ENCODE results near the gene MT1G.
"Not testable (repeated sequence)": the region's sequence is repeated elsewhere in the genome, so short reads cannot be mapped to it uniquely, and the experiment has no call there.

Gene MT1G

DNA sequence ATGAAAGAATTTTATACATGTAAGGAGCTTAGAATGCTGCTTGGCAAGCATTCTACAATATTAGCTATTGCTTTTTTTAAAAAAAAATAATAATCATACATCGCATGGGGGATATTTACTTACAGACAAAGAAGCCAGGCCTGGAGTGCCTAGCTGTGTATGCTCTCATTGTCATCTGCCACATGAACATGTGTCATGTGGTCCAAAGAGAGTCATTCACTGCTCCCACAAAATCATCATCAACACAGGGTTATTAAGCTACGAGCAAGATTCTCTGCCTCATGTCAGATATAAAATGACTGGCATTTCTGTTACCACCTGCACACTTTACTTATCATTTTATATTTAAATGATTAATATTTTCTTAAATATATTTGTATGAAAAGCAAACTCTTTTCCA is 44.2 kb downstream of the MT1G start:
- Histone ChIP-seq H3K9me3 (ENCODE audit: severe bottlenecking) (no peaks in the 10 kb centered on the region), H3K36me3 (ENCODE audit: low read depth) (peaks cover 11% of the 10 kb centered on the region), H3K4me1 (ENCODE audit: insufficient read depth, poor library complexity, severe bottlenecking) (peaks cover 5% of the 10 kb centered on the region), H3K27ac (ENCODE audit: poor library complexity, severe bottlenecking) (no peak overlapping the region), H3K27me3 (ENCODE audit: insufficient read depth, poor library complexity, severe bottlenecking) (no peaks in the 10 kb centered on the region), H3K4me3 (ENCODE audit: severe bottlenecking) (no peak overlapping the region)
- TF ChIP-seq, protein P1, sequence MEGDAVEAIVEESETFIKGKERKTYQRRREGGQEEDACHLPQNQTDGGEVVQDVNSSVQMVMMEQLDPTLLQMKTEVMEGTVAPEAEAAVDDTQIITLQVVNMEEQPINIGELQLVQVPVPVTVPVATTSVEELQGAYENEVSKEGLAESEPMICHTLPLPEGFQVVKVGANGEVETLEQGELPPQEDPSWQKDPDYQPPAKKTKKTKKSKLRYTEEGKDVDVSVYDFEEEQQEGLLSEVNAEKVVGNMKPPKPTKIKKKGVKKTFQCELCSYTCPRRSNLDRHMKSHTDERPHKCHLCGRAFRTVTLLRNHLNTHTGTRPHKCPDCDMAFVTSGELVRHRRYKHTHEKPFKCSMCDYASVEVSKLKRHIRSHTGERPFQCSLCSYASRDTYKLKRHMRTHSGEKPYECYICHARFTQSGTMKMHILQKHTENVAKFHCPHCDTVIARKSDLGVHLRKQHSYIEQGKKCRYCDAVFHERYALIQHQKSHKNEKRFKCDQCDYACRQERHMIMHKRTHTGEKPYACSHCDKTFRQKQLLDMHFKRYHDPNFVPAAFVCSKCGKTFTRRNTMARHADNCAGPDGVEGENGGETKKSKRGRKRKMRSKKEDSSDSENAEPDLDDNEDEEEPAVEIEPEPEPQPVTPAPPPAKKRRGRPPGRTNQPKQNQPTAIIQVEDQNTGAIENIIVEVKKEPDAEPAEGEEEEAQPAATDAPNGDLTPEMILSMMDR (IDR thresholded peaks at IDR 0.05; ENCODE audit: poor library complexity, severe bottlenecking) = no peak
- ATAC-seq (ENCODE audit: low read depth) (no peak), DNase-seq (ENCODE audit: low spot score) (no peak)

DNA sequence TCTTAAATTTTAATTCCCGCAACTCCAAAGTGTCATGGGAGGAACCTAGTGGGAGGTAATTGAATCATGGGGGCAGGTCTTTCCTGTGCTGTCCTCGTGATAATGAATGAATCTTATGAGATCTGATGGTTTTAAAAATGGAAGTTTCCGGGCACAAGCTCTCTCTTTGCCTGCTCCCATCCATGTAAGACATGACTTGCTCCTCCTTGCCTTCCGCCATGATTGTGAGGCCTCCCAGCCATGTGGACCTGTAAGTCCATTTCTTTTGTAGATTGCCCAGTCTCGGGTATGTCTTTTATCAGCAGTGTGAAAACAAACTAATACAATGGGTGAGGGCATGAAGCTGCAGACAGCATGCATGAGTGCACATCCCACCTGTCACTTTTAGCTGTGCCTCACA is 44.7 kb downstream of the MT1G start:
- not testable (repeated sequence) for DNase-seq (ENCODE audit: low spot score); H3K4me3 ChIP-seq (ENCODE audit: severe bottlenecking); H3K27me3 ChIP-seq (ENCODE audit: insufficient read depth, poor library complexity, severe bottlenecking); H3K4me1 ChIP-seq (ENCODE audit: insufficient read depth, poor library complexity, severe bottlenecking); H3K9me3 ChIP-seq (ENCODE audit: severe bottlenecking); ATAC-seq (ENCODE audit: low read depth); H3K27ac ChIP-seq (ENCODE audit: poor library complexity, severe bottlenecking)
- peaks cover 11% of the 10 kb centered on the region for H3K36me3 ChIP-seq (ENCODE audit: low read depth)

DNA sequence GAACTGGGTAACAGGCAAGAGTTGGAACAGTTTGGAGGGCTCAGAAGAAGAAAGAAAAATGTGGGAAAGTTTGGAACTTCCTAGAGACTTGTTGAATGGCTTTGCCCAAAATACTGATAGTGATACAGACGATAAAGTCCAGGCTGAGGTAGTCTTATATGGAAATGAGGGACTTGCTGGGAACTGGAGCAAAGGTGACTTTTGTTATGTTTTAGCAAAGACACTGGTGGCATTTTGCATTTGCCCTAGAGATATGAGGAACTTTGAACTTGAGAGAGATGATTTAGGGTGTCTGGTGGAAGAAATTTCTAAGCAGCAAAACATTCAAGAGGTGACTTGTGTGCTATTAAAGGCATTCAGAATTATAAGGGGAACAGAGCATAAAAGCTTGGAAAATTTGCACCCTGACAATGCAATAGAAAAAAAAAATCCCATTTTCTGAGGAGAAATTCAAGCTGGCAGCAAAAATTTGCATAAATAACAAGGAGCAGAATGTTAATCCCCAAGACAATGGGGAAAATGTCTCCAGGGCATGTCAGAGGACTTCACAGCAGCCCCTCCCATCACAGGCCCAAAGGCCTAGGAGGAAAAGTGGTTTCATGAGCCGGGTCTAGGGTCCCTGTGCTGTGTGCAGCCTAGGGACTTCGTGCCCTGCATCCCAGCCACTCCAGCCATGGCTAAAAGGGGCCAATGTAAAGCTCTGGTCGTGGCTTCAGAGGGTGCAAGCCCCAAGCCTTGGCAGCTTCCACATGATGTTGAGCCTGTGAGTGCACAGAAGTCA is 46.0 kb downstream of the MT1G start:
- H3K9me3 ChIP-seq (ENCODE audit: severe bottlenecking); DNase-seq (ENCODE audit: low spot score); ATAC-seq (ENCODE audit: low read depth); H3K27me3 ChIP-seq (ENCODE audit: insufficient read depth, poor library complexity, severe bottlenecking); H3K4me1 ChIP-seq (ENCODE audit: insufficient read depth, poor library complexity, severe bottlenecking); H3K4me3 ChIP-seq (ENCODE audit: severe bottlenecking); H3K27ac ChIP-seq (ENCODE audit: poor library complexity, severe bottlenecking); H3K36me3 ChIP-seq (ENCODE audit: low read depth): not testable (repeated sequence)

DNA sequence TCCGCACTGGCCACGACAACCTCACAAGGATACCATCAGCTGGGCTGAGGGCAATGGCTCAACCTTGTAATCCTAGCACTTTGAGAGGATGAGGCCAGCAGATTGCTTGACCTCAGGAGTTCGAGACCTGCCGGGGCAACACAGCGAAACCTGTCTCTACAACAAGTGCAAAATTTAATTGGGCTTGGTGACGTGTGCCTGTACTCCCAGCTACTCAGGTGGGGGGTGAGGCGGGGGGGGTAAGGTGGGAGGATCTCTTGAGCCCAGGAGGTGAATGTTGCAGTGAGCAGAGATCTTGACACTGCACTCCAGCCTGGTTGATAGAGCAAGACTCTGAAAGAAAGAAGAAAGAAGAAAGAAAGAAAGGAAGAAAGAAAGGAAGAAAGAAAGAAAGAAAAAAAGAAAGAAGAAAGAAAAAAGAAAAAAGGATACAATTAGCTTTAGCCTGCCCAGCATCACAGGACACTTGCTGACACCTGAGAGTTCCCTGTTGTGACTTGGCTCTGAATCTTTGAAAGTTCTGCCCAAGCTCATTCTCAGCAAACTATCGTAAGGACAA is 47.4 kb downstream of the MT1G start:
- Histone ChIP-seq H3K27me3 (ENCODE audit: insufficient read depth, poor library complexity, severe bottlenecking) (no peaks in the 10 kb centered on the region), H3K4me1 (ENCODE audit: insufficient read depth, poor library complexity, severe bottlenecking) (peaks cover 2% of the 10 kb centered on the region), H3K4me3 (ENCODE audit: severe bottlenecking) (no peak overlapping the region)

DNA sequence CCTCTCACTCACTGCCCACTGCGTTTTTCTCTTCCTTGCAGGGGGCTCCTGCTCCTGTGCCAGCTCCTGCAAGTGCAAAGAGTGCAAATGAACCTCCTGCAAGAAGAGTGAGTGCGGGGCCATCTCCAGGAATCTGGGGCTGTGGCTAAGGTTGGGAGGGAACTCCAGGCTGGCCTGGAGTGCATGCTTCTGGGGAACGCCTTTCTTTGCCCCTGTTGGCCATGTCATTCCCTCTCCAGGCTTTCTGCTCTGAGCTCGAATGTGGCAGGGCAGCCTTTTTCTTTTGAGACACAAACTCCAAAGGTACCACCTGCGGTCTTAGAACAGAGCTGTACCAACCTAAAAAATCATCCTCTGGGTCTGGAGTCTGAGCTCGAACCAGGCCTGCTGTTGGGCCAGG is 49.7 kb downstream of the MT1G start:
- TF ChIP-seq, protein P1 (IDR thresholded peaks at IDR 0.05; ENCODE audit: poor library complexity, severe bottlenecking) = no peak
- peaks cover 25% of the 10 kb centered on the region for H3K4me1 ChIP-seq (ENCODE audit: insufficient read depth, poor library complexity, severe bottlenecking)
- H3K4me3 ChIP-seq (ENCODE audit: severe bottlenecking) = no peak overlapping the region
- no peaks in the 10 kb centered on the region for H3K36me3 ChIP-seq (ENCODE audit: low read depth)
- DNase-seq (ENCODE audit: low spot score) = no peak
- H3K9me3 ChIP-seq (ENCODE audit: severe bottlenecking) = no peaks in the 10 kb centered on the region
- ATAC-seq (ENCODE audit: low read depth) = no peak
- no peaks in the 10 kb centered on the region for H3K27me3 ChIP-seq (ENCODE audit: insufficient read depth, poor library complexity, severe bottlenecking)
- H3K27ac ChIP-seq (ENCODE audit: poor library complexity, severe bottlenecking) = no peak overlapping the region

More for the DNA sequence above, 47.4 kb downstream of the MT1G start:
- TF ChIP-seq, protein P1 (IDR thresholded peaks at IDR 0.05; ENCODE audit: poor library complexity, severe bottlenecking) = no peak
- ATAC-seq (ENCODE audit: low read depth) = no peak
- Histone ChIP-seq H3K36me3 (ENCODE audit: low read depth) (no peaks in the 10 kb centered on the region), H3K27ac (ENCODE audit: poor library complexity, severe bottlenecking) (no peak overlapping the region), H3K9me3 (ENCODE audit: severe bottlenecking) (no peaks in the 10 kb centered on the region)
- DNase-seq (ENCODE audit: low spot score) = no peak
